Smooth muscle cell (in vitro differentiated cells): ENCODE measurements around the gene HM13. TPM values are rescaled to one million over a fixed set of nuclear protein-coding genes. Genes with fewer than 3 reads are reported as not detected.

Experiments
- DNase-seq: peaks from one replicate; lab custom pipeline; 2025; ENCODE audit not compliant: unreplicated experiment; lab: John Stamatoyannopoulos, UW
- H2AFZ ChIP-seq: fragments of 200-600 bp; sonication (generic); 2 replicates; pipeline ENCODE4 v1.6.0; 2016; ENCODE audit warnings: antibody characterized with exemption, low read depth, mild to moderate bottlenecking
- H3F3A ChIP-seq: fragments of 200-600 bp; sonication (generic); 2 replicates; pipeline ENCODE4 v1.6.0; 2017; ENCODE audit warnings: antibody characterized with exemption, low read depth
- H3K27ac ChIP-seq: fragments of 200-600 bp; sonication (generic); 2 replicates; pipeline ENCODE4 v1.5.1; 2016; ENCODE audit warnings: low read depth, mild to moderate bottlenecking
- H3K27me3 ChIP-seq: fragments of 200-600 bp; sonication (generic); 2 replicates; pipeline ENCODE4 v1.6.1; 2016; ENCODE audit warnings: low read depth, mild to moderate bottlenecking
- H3K36me3 ChIP-seq: fragments of 200-600 bp; sonication (generic); 2 replicates; pipeline ENCODE4 v1.5.1; 2016; ENCODE audit warnings: low read depth
- H3K4me1 ChIP-seq: fragments of 200-600 bp; sonication (generic); 2 replicates; pipeline ENCODE4 v1.5.1; 2016; ENCODE audit warnings: low read depth
- H3K4me2 ChIP-seq: fragments of 200-600 bp; sonication (generic); 2 replicates; pipeline ENCODE4 v1.6.0; 2016; ENCODE audit warnings: mild to moderate bottlenecking
- H3K4me3 ChIP-seq: fragments of 200-600 bp; sonication (generic); 2 replicates; pipeline ENCODE4 v1.5.1; 2016; ENCODE audit warnings: mild to moderate bottlenecking
- H3K79me2 ChIP-seq: fragments of 200-600 bp; sonication (generic); 2 replicates; pipeline ENCODE4 v1.6.0; 2016; ENCODE audit warnings: low read depth, mild to moderate bottlenecking
- H3K9ac ChIP-seq: fragments of 200-600 bp; sonication (generic); 2 replicates; pipeline ENCODE4 v1.6.0; 2016; ENCODE audit warnings: low read depth
- H3K9me3 ChIP-seq: fragments of 200-600 bp; sonication (generic); replicated peaks from 2 replicates; pipeline ENCODE4 v1.5.1; 2016; ENCODE audit warnings: low read depth
- H4K20me1 ChIP-seq: fragments of 200-600 bp; sonication (generic); 2 replicates; pipeline ENCODE4 v1.6.0; 2016; ENCODE audit warnings: low read depth
- CTCF ChIP-seq: fragments of 200-600 bp; sonication (generic); IDR thresholded peaks from 2 replicates; pipeline ENCODE4 v1.5.1; 2017; ENCODE audit warnings: borderline replicate concordance, mild to moderate bottlenecking, antibody characterized with exemption; ENCODE audit not compliant: insufficient read depth, poor library complexity, severe bottlenecking
- WGBS: methylation state at CpG from one replicate; pipeline ENCODE4 v1.1.7; 2016; ENCODE audit warnings: low lambda C conversion rate; 5-methylcytosine and 5-hydroxymethylcytosine counted together
- polyA plus RNA-seq: library from polyadenylated mRNA; unstranded; fragments of >200 nt; fragmentation: Nextera tagmentation; extraction: Ambion mirVana; gene quantifications from 2 replicates; pipeline ENCODE4 v1.2.1, GENCODE V29; 2016
- total RNA-seq: library from RNA; depleted of rRNA; stranded (reverse); fragments of >200 nt; gene quantifications from 2 replicates; pipeline ENCODE4 v1.2.3, GENCODE V29; 2014

The HM13 gene
- total and polyA plus RNA-seq, 2 experiments from 2014 or later: 210 to 336 TPM

DNA sequence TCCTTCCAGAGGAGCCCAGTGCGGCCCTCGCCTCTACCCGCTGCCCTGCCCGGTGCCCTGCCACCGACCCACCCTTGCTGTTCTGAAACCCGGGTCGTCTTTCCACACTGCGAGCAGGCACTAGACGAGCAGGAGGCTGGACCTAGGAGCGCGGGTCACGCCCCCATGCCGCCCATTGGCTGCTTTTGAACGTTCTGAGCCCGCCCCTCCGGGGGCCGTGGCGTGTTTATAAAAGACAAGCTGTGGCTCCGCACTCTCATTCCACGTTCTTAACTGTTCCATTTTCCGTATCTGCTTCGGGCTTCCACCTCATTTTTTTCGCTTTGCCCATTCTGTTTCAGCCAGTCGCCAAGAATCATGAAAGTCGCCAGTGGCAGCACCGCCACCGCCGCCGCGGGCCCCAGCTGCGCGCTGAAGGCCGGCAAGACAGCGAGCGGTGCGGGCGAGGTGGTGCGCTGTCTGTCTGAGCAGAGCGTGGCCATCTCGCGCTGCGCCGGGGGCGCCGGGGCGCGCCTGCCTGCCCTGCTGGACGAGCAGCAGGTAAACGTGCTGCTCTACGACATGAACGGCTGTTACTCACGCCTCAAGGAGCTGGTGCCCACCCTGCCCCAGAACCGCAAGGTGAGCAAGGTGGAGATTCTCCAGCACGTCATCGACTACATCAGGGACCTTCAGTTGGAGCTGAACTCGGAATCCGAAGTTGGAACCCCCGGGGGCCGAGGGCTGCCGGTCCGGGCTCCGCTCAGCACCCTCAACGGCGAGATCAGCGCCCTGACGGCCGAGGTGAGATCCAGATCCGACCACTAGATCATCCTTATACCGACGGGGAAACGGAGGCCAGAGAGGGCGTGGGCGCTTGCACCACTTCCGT is 91.0 kb downstream of the HM13 start, which contains the start of gene ID1:
ID1 (plus strand) TSS at position 259 of the 871 bp plus-strand sequence; CDS start at position 358, 99 bp downstream.
- H3K9me3 ChIP-seq: no peaks in the 10 kb centered on the region
- H3F3A ChIP-seq: peaks cover 30% of the 10 kb centered on the region
- TF ChIP-seq CTCF: no peak
- under 1% methylated on average over 74 of the region's 74 CpGs for WGBS
- peaks cover 19% of the 10 kb centered on the region for H3K79me2 ChIP-seq
- H3K4me1 ChIP-seq: peaks cover 29% of the 10 kb centered on the region
- H3K36me3 ChIP-seq: no peaks in the 10 kb centered on the region
- DNase-seq: peak; percentile 77
- peak within 1 kb of the TSS; percentile 90 for H3K9ac ChIP-seq
- peaks cover 27% of the 10 kb centered on the region for H4K20me1 ChIP-seq
- H3K27me3 ChIP-seq: no peaks in the 10 kb centered on the region
- H3K4me3 ChIP-seq: peak within 1 kb of the TSS; percentile 80
- H3K27ac ChIP-seq: peak within 1 kb of the TSS; percentile 97
- no peak within 1 kb of the TSS for H2AFZ ChIP-seq
- H3K4me2 ChIP-seq: peak within 1 kb of the TSS; percentile 86

- H3K79me2 ChIP-seq: peaks cover 19% of the 10 kb centered on the region
- H2AFZ ChIP-seq: no peak overlapping the region
- peaks cover 30% of the 10 kb centered on the region for H3F3A ChIP-seq
- no peak for DNase-seq
- H4K20me1 ChIP-seq: peaks cover 27% of the 10 kb centered on the region
- H3K27ac ChIP-seq: peak overlapping the region; percentile 97
- H3K27me3 ChIP-seq: no peaks in the 10 kb centered on the region
- TF ChIP-seq CTCF: no peak
- H3K4me2 ChIP-seq: peak overlapping the region; percentile 86
- peaks cover 29% of the 10 kb centered on the region for H3K4me1 ChIP-seq
- peak overlapping the region; percentile 86 for H3K9ac ChIP-seq
- 2% methylated on average over 39 of the region's 39 CpGs for WGBS
- H3K9me3 ChIP-seq: no peaks in the 10 kb centered on the region
- H3K36me3 ChIP-seq: no peaks in the 10 kb centered on the region
- peak overlapping the region; percentile 80 for H3K4me3 ChIP-seq
Observed at GRCh38 chr20:31605902-31606803, 91.9 kb downstream of the HM13 start.

DNA sequence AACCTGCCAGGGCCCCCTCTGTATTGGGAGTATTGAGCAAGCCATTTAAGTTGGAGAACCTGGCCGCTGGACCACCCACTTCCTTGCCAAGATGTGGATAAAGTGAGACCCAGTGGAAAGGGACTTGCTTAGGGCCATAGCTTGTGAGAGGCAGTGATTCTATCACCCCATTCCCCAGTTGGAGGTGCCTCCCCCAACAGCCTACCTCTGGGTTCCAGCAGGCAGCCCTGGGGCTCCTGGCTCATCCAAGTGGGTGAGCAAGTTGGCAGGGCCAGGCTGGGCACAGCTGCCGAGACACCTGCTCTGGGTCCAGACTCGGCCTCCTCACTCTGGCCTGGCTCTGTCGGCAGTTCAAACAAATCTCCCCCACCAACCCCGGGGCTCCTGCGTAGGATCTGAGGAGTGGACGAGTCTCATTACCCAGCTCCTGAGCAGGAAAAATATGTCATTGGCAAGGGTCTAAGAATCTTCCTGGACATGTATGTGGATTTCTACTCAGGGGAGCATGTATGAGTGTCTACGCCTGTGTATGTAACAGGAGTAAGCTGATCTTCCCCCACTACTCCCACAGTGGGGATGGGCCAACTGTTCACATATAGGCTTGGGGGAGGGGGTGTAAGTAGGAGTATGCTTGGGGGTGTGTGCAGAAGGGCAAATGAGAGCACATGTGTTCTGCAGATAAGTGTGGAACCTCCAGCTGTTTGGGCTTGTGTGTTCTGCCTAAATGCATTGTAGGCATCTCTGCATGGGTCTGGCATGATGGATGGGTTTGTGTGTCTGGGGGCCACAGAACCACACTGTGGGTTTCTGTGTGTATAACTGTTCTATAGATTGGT is 92.8 kb downstream of the HM13 start:
- H3K27me3 ChIP-seq: no peaks in the 10 kb centered on the region
- peak overlapping the region; percentile 80 for H3K4me3 ChIP-seq
- TF ChIP-seq CTCF: no peak
- peaks cover 19% of the 10 kb centered on the region for H3K79me2 ChIP-seq
- H3F3A ChIP-seq: peaks cover 38% of the 10 kb centered on the region
- H3K27ac ChIP-seq: peak overlapping the region; percentile 97
- WGBS: 8% methylated on average over 8 of the region's 8 CpGs
- H2AFZ ChIP-seq: no peak overlapping the region
- H3K4me1 ChIP-seq: peaks cover 29% of the 10 kb centered on the region
- H4K20me1 ChIP-seq: peaks cover 27% of the 10 kb centered on the region
- peak overlapping the region; percentile 86 for H3K4me2 ChIP-seq
- H3K36me3 ChIP-seq: no peaks in the 10 kb centered on the region
- no peaks in the 10 kb centered on the region for H3K9me3 ChIP-seq
- DNase-seq: no peak
- H3K9ac ChIP-seq: peak overlapping the region; percentile 86
